RWPE2 (cell line): ENCODE measurements around the gene CRIM1.

ENCODE experiments used
- ATAC-seq: fragments of 200-7000 bp; cut with Tn5 transposase; 3 replicates; pipeline ENCODE4 v1.9.1; 2021; ENCODE audit warnings: low read depth
- DNase-seq: peaks from one replicate; pipeline ENCODE4 v3.0.0-alpha.2; 2020; ENCODE audit warnings: low spot score
- H3K27ac ChIP-seq: fragments of 450-650 bp; 2 replicates; pipeline ENCODE4 v1.5.1; 2017; ENCODE audit warnings: mild to moderate bottlenecking; ENCODE audit not compliant: poor library complexity, severe bottlenecking
- H3K27me3 ChIP-seq: fragments of 250-450 bp; sonication (Bioruptor Pico); 2 replicates; pipeline ENCODE4 v1.5.1; 2021; ENCODE audit warnings: mild to moderate bottlenecking, moderate library complexity; ENCODE audit not compliant: insufficient read depth, poor library complexity, severe bottlenecking
- H3K36me3 ChIP-seq: fragments of 250-450 bp; sonication (Bioruptor Pico); 2 replicates; pipeline ENCODE4 v1.5.1; 2020; ENCODE audit warnings: low read depth, mild to moderate bottlenecking, moderate library complexity
- H3K4me1 ChIP-seq: fragments of 250-450 bp; sonication (Bioruptor Pico); 2 replicates; pipeline ENCODE4 v1.5.1; 2021; ENCODE audit warnings: mild to moderate bottlenecking, moderate library complexity; ENCODE audit not compliant: insufficient read depth, poor library complexity, severe bottlenecking
- H3K4me3 ChIP-seq: fragments of 250-450 bp; sonication (Bioruptor Pico); 2 replicates; pipeline ENCODE4 v1.5.1; 2021; ENCODE audit warnings: mild to moderate bottlenecking, moderate library complexity; ENCODE audit not compliant: severe bottlenecking
- H3K9me3 ChIP-seq: fragments of 250-450 bp; sonication (Bioruptor Pico); 2 replicates; pipeline ENCODE4 v1.5.1; 2021; ENCODE audit warnings: mild to moderate bottlenecking, moderate library complexity; ENCODE audit not compliant: severe bottlenecking
- CTCF ChIP-seq: fragments of 450-650 bp; IDR thresholded peaks from one replicate; pipeline ENCODE4 v1.5.1; 2017; ENCODE audit warnings: mild to moderate bottlenecking, moderate library complexity; ENCODE audit not compliant: poor library complexity, severe bottlenecking

Gene CRIM1

GRCh38 chr2:36535099-36535498 lies 179.5 kb downstream of the CRIM1 start:
- Histone ChIP-seq H3K4me3 (no peak overlapping the region), H3K36me3 (peaks cover 80% of the 10 kb centered on the region), H3K4me1 (no peaks in the 10 kb centered on the region), H3K9me3 (no peaks in the 10 kb centered on the region), H3K27ac (no peak overlapping the region), H3K27me3 (no peaks in the 10 kb centered on the region)
- ATAC-seq (no peak), DNase-seq (no peak)
- no peak for TF ChIP-seq CTCF

- DNase-seq: no peak
- ATAC-seq: no peak
These were observed 181.2 kb downstream of the CRIM1 start for GRCh38 chr2:36536776-36537175.

GRCh38 chr2:36538335-36538734 lies 182.8 kb downstream of the CRIM1 start:
- Histone ChIP-seq H3K36me3 (peaks cover 80% of the 10 kb centered on the region), H3K27ac (no peak overlapping the region), H3K9me3 (no peaks in the 10 kb centered on the region), H3K4me3 (no peak overlapping the region), H3K27me3 (no peaks in the 10 kb centered on the region), H3K4me1 (no peaks in the 10 kb centered on the region)
- DNase-seq (no peak), ATAC-seq (no peak)
- no peak for TF ChIP-seq CTCF

More at GRCh38 chr2:36536776-36537175, 181.2 kb downstream of the CRIM1 start:
- H3K27me3 ChIP-seq: no peaks in the 10 kb centered on the region
- TF ChIP-seq CTCF: no peak
- H3K36me3 ChIP-seq: peaks cover 83% of the 10 kb centered on the region
- no peaks in the 10 kb centered on the region for H3K4me1 ChIP-seq
- H3K9me3 ChIP-seq: no peaks in the 10 kb centered on the region
- no peak overlapping the region for H3K27ac ChIP-seq
- H3K4me3 ChIP-seq: no peak overlapping the region

- peaks cover 89% of the 10 kb centered on the region for H3K36me3 ChIP-seq
- no peaks in the 10 kb centered on the region for H3K27me3 ChIP-seq
- DNase-seq (no peak), ATAC-seq (peak; percentile 59; the same call in 2 of the 3 replicates)
- H3K4me1 ChIP-seq: no peaks in the 10 kb centered on the region
- no peaks in the 10 kb centered on the region for H3K9me3 ChIP-seq
- no peak for TF ChIP-seq CTCF
- peak overlapping the region; percentile 8 for H3K27ac ChIP-seq
- H3K4me3 ChIP-seq: no peak overlapping the region
These were observed 184.1 kb downstream of the CRIM1 start for GRCh38 chr2:36539631-36540030.

- Histone ChIP-seq H3K4me1 (no peaks in the 10 kb centered on the region), H3K27ac (no peak overlapping the region), H3K4me3 (no peak overlapping the region), H3K27me3 (no peaks in the 10 kb centered on the region), H3K36me3 (peaks cover 95% of the 10 kb centered on the region), H3K9me3 (no peaks in the 10 kb centered on the region)
- no peak for DNase-seq
- ATAC-seq: no peak
- no peak for TF ChIP-seq CTCF
These were observed 185.6 kb downstream of the CRIM1 start for GRCh38 chr2:36540986-36541754.
